B cell (primary cell): Measurements from ENCODE around the gene COMT. TPM values are rescaled to one million over a fixed set of nuclear protein-coding genes. Genes with fewer than 3 reads are reported as not detected.

Experiments used
- ATAC-seq: fragments of 200-7000 bp; cut with Tn5 transposase; one replicate; pipeline ENCODE4 v1.10.0; 2021; ENCODE audit warnings: low read depth, mild to moderate bottlenecking, moderate number of reproducible peaks, moderate library complexity
- CTCF ChIA-PET: fragments of 350-600 bp; sonication (Branson Sonifier 250); formaldehyde crosslinking; loops from one replicate; lab custom pipeline; 2021; ENCODE audit warnings: antibody characterized with exemption, inconsistent platforms; lab: Charles Lee
- POLR2A ChIA-PET: fragments of 350-600 bp; sonication (Branson Sonifier 250); formaldehyde crosslinking; loops from one replicate; lab custom pipeline; 2021; ENCODE audit warnings: antibody characterized with exemption; lab: Charles Lee
- DNase-seq: peaks from one replicate; pipeline ENCODE4 v3.0.0; 2013
- H2AFZ ChIP-seq: 2 replicates; pipeline ENCODE4 v1.6.1; 2012; ENCODE audit warnings: mild to moderate bottlenecking, low read depth, low read length; ENCODE audit not compliant: insufficient read depth, poor library complexity, severe bottlenecking
- H3K27ac ChIP-seq, 2 donors: 1 replicate in 1 of 2; 2 replicates in 1 of 2; pipeline ENCODE4 v1.5.1; 2012 to 2013; ENCODE audit warnings: low read length in 2 of 2, mild to moderate bottlenecking in 2 of 2, moderate library complexity in 1 of 2
- H3K27me3 ChIP-seq, 4 experiments: fragments of 200-600 bp in 1 of 4; sonication (generic) in 1 of 4; replicated peaks in 1 of 4; 1 replicate in 2 of 4; 2 replicates in 2 of 4; pipeline versions ENCODE4 v1.6.1 to v1.7.0; 2013 to 2016; ENCODE audit warnings: low read length in 3 of 4, mild to moderate bottlenecking in 2 of 4, mixed read lengths in 1 of 4, moderate library complexity in 1 of 4; ENCODE audit not compliant: insufficient read depth in 4 of 4, control insufficient read depth in 3 of 4; ENCODE audit errors: control extremely low read depth in 1 of 4
- H3K36me3 ChIP-seq, 2 experiments: replicated peaks in 1 of 2; 1 replicate in 1 of 2; 2 replicates in 1 of 2; pipeline versions ENCODE4 v1.6.1 to v1.7.1; 2013; ENCODE audit warnings: low read length in 1 of 2; ENCODE audit not compliant: insufficient read depth in 2 of 2, control insufficient read depth in 1 of 2; ENCODE audit errors: control extremely low read depth in 1 of 2, extremely low read depth in 1 of 2
- H3K4me1 ChIP-seq, 2 donors: fragments of 200-600 bp in 1 of 2; sonication (generic) in 1 of 2; 1 replicate in 1 of 2; 2 replicates in 1 of 2; pipeline versions ENCODE4 v1.5.1 to v1.6.1; 2013 to 2017; ENCODE audit warnings: low read length in 2 of 2; ENCODE audit not compliant: control insufficient read depth in 2 of 2, insufficient read depth in 2 of 2
- H3K4me2 ChIP-seq: replicated peaks from 2 replicates; pipeline ENCODE3; 2012; ENCODE audit warnings: mild to moderate bottlenecking, low read depth, low read length; ENCODE audit not compliant: poor library complexity, severe bottlenecking
- H3K4me3 ChIP-seq, 5 experiments: fragments of 200-600 bp in 1 of 5; sonication (generic) in 1 of 5; 1 replicate in 3 of 5; 2 replicates in 2 of 5; pipeline versions ENCODE4 v1.5.1 to v1.7.0; 2011 to 2016; ENCODE audit warnings: low read length in 4 of 5, mild to moderate bottlenecking in 4 of 5, low read depth in 2 of 5, control low read depth in 1 of 5, moderate library complexity in 1 of 5; ENCODE audit not compliant: insufficient read depth in 1 of 5; ENCODE audit errors: control extremely low read depth in 1 of 5, extremely low read depth in 1 of 5
- H3K79me2 ChIP-seq: fragments of 200-600 bp; sonication (generic); one replicate; pipeline ENCODE4 v1.6.0; 2016; ENCODE audit warnings: low read length; ENCODE audit not compliant: control insufficient read depth, insufficient read depth
- H3K9ac ChIP-seq: fragments of 200-600 bp; sonication (generic); 2 replicates; pipeline ENCODE4 v1.6.1; 2017; ENCODE audit warnings: mild to moderate bottlenecking, low read length, moderate library complexity
- H3K9me3 ChIP-seq, 3 donors: one replicate each; pipeline versions ENCODE4 v1.6.1 to v1.7.1; 2013; ENCODE audit warnings: low read length in 2 of 3; ENCODE audit not compliant: control insufficient read depth in 2 of 3, insufficient read depth in 1 of 3; ENCODE audit errors: control extremely low read depth in 1 of 3
- H4K20me1 ChIP-seq: 2 replicates; pipeline ENCODE4 v1.6.0; 2012; ENCODE audit warnings: mild to moderate bottlenecking, low read length; ENCODE audit not compliant: insufficient read depth, control insufficient read depth, poor library complexity, severe bottlenecking
- H3K27ac Mint-ChIP-seq: one replicate; pipeline ENCODE4 v1.8.0; 2021; ENCODE audit warnings: mixed read lengths
- H3K27me3 Mint-ChIP-seq: one replicate; pipeline ENCODE4 v1.8.0; 2021; ENCODE audit warnings: mixed read lengths
- H3K4me1 Mint-ChIP-seq: one replicate; pipeline ENCODE4 v1.8.0; 2021; ENCODE audit warnings: mixed read lengths
- H3K4me3 Mint-ChIP-seq: one replicate; pipeline ENCODE4 v1.8.0; 2021; ENCODE audit warnings: mixed read lengths
- H3K9me3 Mint-ChIP-seq: one replicate; pipeline ENCODE4 v1.8.0; 2022; ENCODE audit warnings: mixed read lengths; ENCODE audit not compliant: insufficient read depth
- CTCF ChIP-seq: fragments of 200-600 bp; IDR thresholded peaks from one replicate; pipeline ENCODE4 v1.8.0; 2022; ENCODE audit warnings: antibody characterized with exemption, mild to moderate bottlenecking
- EZH2 ChIP-seq: IDR thresholded peaks from 2 replicates; pipeline ENCODE4 v1.6.1; 2012; ENCODE audit warnings: borderline replicate concordance, low read depth, mild to moderate bottlenecking, moderate library complexity, low read length; ENCODE audit not compliant: insufficient read depth, poor library complexity, severe bottlenecking
- WGBS: methylation state at CpG from one replicate; pipeline ENCODE4 v1.1.5; 2013; ENCODE audit warnings: missing lambda C conversion rate; ENCODE audit not compliant: insufficient coverage; 5-methylcytosine and 5-hydroxymethylcytosine counted together
- intact Hi-C: fragments of 100-400 bp; cut with micrococcal nuclease; formaldehyde crosslinking; loops from one replicate; pipeline ENCODE4 v1.10.0; 2022
- polyA plus RNA-seq: library from polyadenylated mRNA; depleted of rRNA; stranded (reverse); fragments of >200 nt; gene quantifications from 2 replicates; pipeline ENCODE4 v1.2.3, GENCODE V29; 2012
- total RNA-seq, 2 donors: library from RNA; stranded (reverse); fragments of 120-200 nt in 1 of 2; gene quantifications; 1 replicate in 1 of 2; 2 replicates in 1 of 2; pipeline versions ENCODE4 v1.2.3 to v1.2.4, GENCODE V29; 2013 to 2022

Gene COMT
- total and polyA plus RNA-seq, 2 donors (not counting 1 experiment from before 2014, with no cell fraction given) = 32.6 to 58.3 TPM

GRCh38 chr22:19955241-19956128, 13.9 kb downstream of the COMT start:
- Mint-ChIP-seq H3K9me3 (no peaks in the 10 kb centered on the region), H3K4me3 (no peak overlapping the region), H3K27me3 (no peaks in the 10 kb centered on the region), H3K4me1 (peaks cover 22% of the 10 kb centered on the region), H3K27ac (no peak overlapping the region)
- no peak for TF ChIP-seq CTCF
- TF ChIP-seq EZH2 = no peak
- Histone ChIP-seq H3K4me2 (no peak overlapping the region), H3K79me2 (peaks cover 25% of the 10 kb centered on the region), H3K27ac (no peak overlapping the region), H3K36me3 (no peaks in the 10 kb centered on the region), H3K27me3 (no peaks in the 10 kb centered on the region), H4K20me1 (peaks cover 42% of the 10 kb centered on the region), H3K9me3 (peaks cover 0 to 3% (median 0%) of the 10 kb centered on the region in 3 donors), H2AFZ (no peak overlapping the region), H3K4me1 (no peaks in the 10 kb centered on the region), H3K4me3 (no peak overlapping the region), H3K9ac (no peak overlapping the region)
- WGBS = 51% methylated on average over 19 of the region's 19 CpGs
- CTCF ChIA-PET = interaction anchor here (0.9 kb wide), 1 partner anchor 12 kb away, joined by 3 read pairs; no protein-coding TSS in a partner anchor
- POLR2A ChIA-PET = interaction anchor here (0.6 to 0.7 kb wide), 2 partner anchors 69 to 100 kb away, joined by 3 to 11 read pairs; no protein-coding TSS in a partner anchor
- no peak for ATAC-seq
- intact Hi-C loops = no loop called here
- no peak for DNase-seq

- Mint-ChIP-seq H3K4me3 (no peak overlapping the region), H3K27ac (no peak overlapping the region), H3K4me1 (peaks cover 22% of the 10 kb centered on the region), H3K9me3 (no peaks in the 10 kb centered on the region), H3K27me3 (no peaks in the 10 kb centered on the region)
- Histone ChIP-seq H3K9me3 (peaks cover 0 to 3% (median 0%) of the 10 kb centered on the region in 3 donors), H3K4me1 (no peaks in the 10 kb centered on the region), H3K36me3 (no peaks in the 10 kb centered on the region), H3K27me3 (no peaks in the 10 kb centered on the region), H3K4me2 (no peak overlapping the region), H3K79me2 (peaks cover 21% of the 10 kb centered on the region), H2AFZ (no peak overlapping the region), H3K27ac (no peak overlapping the region), H3K9ac (no peak overlapping the region), H3K4me3 (no peak overlapping the region), H4K20me1 (peaks cover 50% of the 10 kb centered on the region)
- intact Hi-C loops = no loop called here
- no peak for ATAC-seq
- 95% methylated on average over 9 of the region's 9 CpGs for WGBS
- ChIA-PET POLR2A (no interaction called here), CTCF (no interaction called here)
- TF ChIP-seq EZH2 = no peak
- no peak for TF ChIP-seq CTCF
- no peak for DNase-seq
Observed at GRCh38 chr22:19957445-19957844, 15.9 kb downstream of the COMT start.
